ENCODE measurements around the gene CXCL14.

The CXCL14 gene

GRCh38 chr5:135625061-135625460 lies 46.3 kb upstream of the CXCL14 start:
- Histone ChIP-seq H2BK120ac (ENCODE audit: low read depth, low read length) (no peak overlapping the region), H2BK12ac (ENCODE audit: low read length) (no peak overlapping the region), H2BK5ac (ENCODE audit: low read length) (no peak overlapping the region), H3K27me3 (ENCODE audit: control insufficient read depth in 3 of 3, insufficient read depth in 3 of 3, low read depth in 1 of 3, low read length in 3 of 3) (no peaks in the 10 kb centered on the region), H3K36me3 (replicated peaks in 1 of 2; ENCODE audit: control insufficient read depth in 2 of 2, insufficient read depth in 2 of 2, low read length in 2 of 2) (no peaks in the 10 kb centered on the region), H4K91ac (ENCODE audit: low read depth, low read length, poor library complexity) (no peak overlapping the region), H3K9me3 (replicated peaks in 1 of 2; ENCODE audit: control insufficient read depth in 2 of 2, insufficient read depth in 1 of 2, low read depth in 1 of 2, low read length in 2 of 2) (peaks cover 0 to under 1% of the 10 kb centered on the region in 2 donors), H2AFZ (ENCODE audit: low read length) (no peak overlapping the region), H4K8ac (ENCODE audit: low read depth, low read length) (no peak overlapping the region), H3K4ac (ENCODE audit: low read length) (no peak overlapping the region), H3K79me1 (ENCODE audit: low read depth, low read length) (no peaks in the 10 kb centered on the region), H3K4me1 (ENCODE audit: control insufficient read depth in 2 of 2, insufficient read depth in 1 of 2, low read depth in 1 of 2, low read length in 2 of 2) (no peaks in the 10 kb centered on the region), H2AK5ac (ENCODE audit: low read depth, low read length) (no peak overlapping the region), H3K9ac (ENCODE audit: low read depth, low read length, poor library complexity) (no peak overlapping the region), H3K4me3 (ENCODE audit: low read length in 2 of 2) (no peak overlapping the region), H2BK15ac (ENCODE audit: low read length) (no peak overlapping the region), H3K23ac (ENCODE audit: low read depth, low read length, poor library complexity) (no peak overlapping the region), H3K18ac (ENCODE audit: low read length) (no peak overlapping the region), H3K4me2 (ENCODE audit: insufficient read depth, low read length, poor library complexity, severe bottlenecking) (no peak overlapping the region), H3K14ac (ENCODE audit: low read length) (no peak overlapping the region), H3K27ac (replicated peaks; ENCODE audit: low read length) (no peak overlapping the region)
- no CpG with 5 or more reads among the region's 2 CpGs for WGBS, 2 donors (ENCODE audit: extremely low coverage in 2 of 2, insufficient read length in 2 of 2, insufficient replicate concordance in 1 of 2)
- no peak for DNase-seq (ENCODE audit: low spot score)

- no peak overlapping the region for H2AFZ ChIP-seq (ENCODE audit: low read length)
Observed at GRCh38 chr5:135623186-135623715, 44.5 kb upstream of the CXCL14 start.

GRCh38 chr5:135615581-135616260 lies 36.9 kb upstream of the CXCL14 start:
- Histone ChIP-seq H2BK120ac (ENCODE audit: low read depth, low read length) (no peak overlapping the region), H2AFZ (ENCODE audit: low read length) (no peak overlapping the region), H2AK5ac (ENCODE audit: low read depth, low read length) (no peak overlapping the region), H3K79me1 (ENCODE audit: low read depth, low read length) (no peaks in the 10 kb centered on the region), H3K4me2 (ENCODE audit: insufficient read depth, low read length, poor library complexity, severe bottlenecking) (no peak overlapping the region), H3K18ac (ENCODE audit: low read length) (no peak overlapping the region), H3K36me3 (replicated peaks in 1 of 2; ENCODE audit: control insufficient read depth in 2 of 2, insufficient read depth in 2 of 2, low read length in 2 of 2) (no peaks in the 10 kb centered on the region), H3K4me1 (ENCODE audit: control insufficient read depth in 2 of 2, insufficient read depth in 1 of 2, low read depth in 1 of 2, low read length in 2 of 2) (no peaks in the 10 kb centered on the region), H3K23ac (ENCODE audit: low read depth, low read length, poor library complexity) (no peak overlapping the region), H3K4ac (ENCODE audit: low read length) (no peak overlapping the region), H2BK15ac (ENCODE audit: low read length) (no peak overlapping the region), H3K27ac (replicated peaks; ENCODE audit: low read length) (no peak overlapping the region), H2BK12ac (ENCODE audit: low read length) (no peak overlapping the region), H2BK5ac (ENCODE audit: low read length) (no peak overlapping the region), H3K9me3 (replicated peaks in 1 of 2; ENCODE audit: control insufficient read depth in 2 of 2, insufficient read depth in 1 of 2, low read depth in 1 of 2, low read length in 2 of 2) (peaks cover 0 to 6% of the 10 kb centered on the region in 2 donors), H3K4me3 (ENCODE audit: low read length in 2 of 2) (no peak overlapping the region), H4K8ac (ENCODE audit: low read depth, low read length) (no peak overlapping the region), H3K14ac (ENCODE audit: low read length) (no peak overlapping the region), H3K27me3 (ENCODE audit: control insufficient read depth in 3 of 3, insufficient read depth in 3 of 3, low read depth in 1 of 3, low read length in 3 of 3) (no peaks in the 10 kb centered on the region), H3K9ac (ENCODE audit: low read depth, low read length, poor library complexity) (no peak overlapping the region), H4K91ac (ENCODE audit: low read depth, low read length, poor library complexity) (no peak overlapping the region)
- DNase-seq (ENCODE audit: low spot score), result no peak
- no CpG with 5 or more reads among the region's 4 CpGs for WGBS, 2 donors (ENCODE audit: extremely low coverage in 2 of 2, insufficient read length in 2 of 2, insufficient replicate concordance in 1 of 2)

More at GRCh38 chr5:135623186-135623715, 44.5 kb upstream of the CXCL14 start:
- Histone ChIP-seq H3K14ac (ENCODE audit: low read length) (no peak overlapping the region), H3K27me3 (ENCODE audit: control insufficient read depth in 3 of 3, insufficient read depth in 3 of 3, low read depth in 1 of 3, low read length in 3 of 3) (no peaks in the 10 kb centered on the region), H3K9ac (ENCODE audit: low read depth, low read length, poor library complexity) (no peak overlapping the region), H3K4me3 (ENCODE audit: low read length in 2 of 2) (no peak overlapping the region), H3K27ac (replicated peaks; ENCODE audit: low read length) (no peak overlapping the region), H3K4me2 (ENCODE audit: insufficient read depth, low read length, poor library complexity, severe bottlenecking) (no peak overlapping the region), H2BK12ac (ENCODE audit: low read length) (no peak overlapping the region), H3K9me3 (replicated peaks in 1 of 2; ENCODE audit: control insufficient read depth in 2 of 2, insufficient read depth in 1 of 2, low read depth in 1 of 2, low read length in 2 of 2) (peaks cover 0 to 4% of the 10 kb centered on the region in 2 donors), H3K79me1 (ENCODE audit: low read depth, low read length) (no peaks in the 10 kb centered on the region), H4K91ac (ENCODE audit: low read depth, low read length, poor library complexity) (no peak overlapping the region), H3K4me1 (ENCODE audit: control insufficient read depth in 2 of 2, insufficient read depth in 1 of 2, low read depth in 1 of 2, low read length in 2 of 2) (no peaks in the 10 kb centered on the region), H3K18ac (ENCODE audit: low read length) (no peak overlapping the region), H2BK5ac (ENCODE audit: low read length) (no peak overlapping the region), H2AK5ac (ENCODE audit: low read depth, low read length) (no peak overlapping the region), H2BK120ac (ENCODE audit: low read depth, low read length) (no peak overlapping the region), H3K4ac (ENCODE audit: low read length) (no peak overlapping the region), H3K36me3 (replicated peaks in 1 of 2; ENCODE audit: control insufficient read depth in 2 of 2, insufficient read depth in 2 of 2, low read length in 2 of 2) (no peaks in the 10 kb centered on the region), H3K23ac (ENCODE audit: low read depth, low read length, poor library complexity) (no peak overlapping the region), H2BK15ac (ENCODE audit: low read length) (no peak overlapping the region), H4K8ac (ENCODE audit: low read depth, low read length) (no peak overlapping the region)
- DNase-seq (ENCODE audit: low spot score), result no peak
- WGBS, 2 donors (ENCODE audit: extremely low coverage in 2 of 2, insufficient read length in 2 of 2, insufficient replicate concordance in 1 of 2), result no CpG with 5 or more reads among the region's 2 CpGs

GRCh38 chr5:135615171-135615570 lies 36.4 kb upstream of the CXCL14 start:
- H3K4me2 ChIP-seq (ENCODE audit: insufficient read depth, low read length, poor library complexity, severe bottlenecking), result no peak overlapping the region
- H3K79me1 ChIP-seq (ENCODE audit: low read depth, low read length), result no peaks in the 10 kb centered on the region
- no peak overlapping the region for H3K18ac ChIP-seq (ENCODE audit: low read length)
- H2BK5ac ChIP-seq (ENCODE audit: low read length), result no peak overlapping the region
- H3K36me3 ChIP-seq (replicated peaks in 1 of 2; ENCODE audit: control insufficient read depth in 2 of 2, insufficient read depth in 2 of 2, low read length in 2 of 2), result no peaks in the 10 kb centered on the region
- H2BK12ac ChIP-seq (ENCODE audit: low read length), result no peak overlapping the region
- H3K23ac ChIP-seq (ENCODE audit: low read depth, low read length, poor library complexity), result no peak overlapping the region
- H2AFZ ChIP-seq (ENCODE audit: low read length), result no peak overlapping the region
- H3K4me1 ChIP-seq (ENCODE audit: control insufficient read depth in 2 of 2, insufficient read depth in 1 of 2, low read depth in 1 of 2, low read length in 2 of 2), result no peaks in the 10 kb centered on the region
- no peak overlapping the region for H2AK5ac ChIP-seq (ENCODE audit: low read depth, low read length)
- WGBS, 2 donors (ENCODE audit: extremely low coverage in 2 of 2, insufficient read length in 2 of 2, insufficient replicate concordance in 1 of 2), result no CpG with 5 or more reads among the region's 1 CpG
- no peak overlapping the region for H3K14ac ChIP-seq (ENCODE audit: low read length)
- no peak for DNase-seq (ENCODE audit: low spot score)
- no peak overlapping the region for H3K4ac ChIP-seq (ENCODE audit: low read length)
- H3K27me3 ChIP-seq (ENCODE audit: control insufficient read depth in 3 of 3, insufficient read depth in 3 of 3, low read depth in 1 of 3, low read length in 3 of 3), result no peaks in the 10 kb centered on the region
- no peak overlapping the region for H2BK120ac ChIP-seq (ENCODE audit: low read depth, low read length)
- H3K9me3 ChIP-seq (replicated peaks in 1 of 2; ENCODE audit: control insufficient read depth in 2 of 2, insufficient read depth in 1 of 2, low read depth in 1 of 2, low read length in 2 of 2), result peaks cover 0 to 6% of the 10 kb centered on the region in 2 donors
- H3K9ac ChIP-seq (ENCODE audit: low read depth, low read length, poor library complexity), result no peak overlapping the region
- H4K8ac ChIP-seq (ENCODE audit: low read depth, low read length), result no peak overlapping the region
- H2BK15ac ChIP-seq (ENCODE audit: low read length), result no peak overlapping the region
- no peak overlapping the region for H3K4me3 ChIP-seq (ENCODE audit: low read length in 2 of 2)
- no peak overlapping the region for H3K27ac ChIP-seq (replicated peaks; ENCODE audit: low read length)
- H4K91ac ChIP-seq (ENCODE audit: low read depth, low read length, poor library complexity), result no peak overlapping the region

All from neuronal stem cell (in vitro differentiated cells).